ENCODE measurements around the gene DCTN3.

The DCTN3 gene

GRCh38 chr9:34620061-34620994 is at the start of gene DCTN3:
Gene DCTN3 (minus strand): TSS chr9:34620495. CDS start chr9:34620464, 31 bp downstream.
- peak; percentile 92 for DNase-seq (ENCODE audit: low read depth)

- DNase-seq (ENCODE audit: low read depth), result peak; percentile 93
These were observed 45.3 kb upstream of the DCTN3 start for GRCh38 chr9:34665381-34666250.

- DNase-seq (ENCODE audit: low read depth), result no peak
These were observed 44.7 kb upstream of the DCTN3 start for GRCh38 chr9:34665067-34665380.

GRCh38 chr9:34664281-34665066 is 44.2 kb upstream of the DCTN3 start:
- peak; percentile 76 for DNase-seq (ENCODE audit: low read depth)

- DNase-seq (ENCODE audit: low read depth), result no peak
These were observed 43.0 kb upstream of the DCTN3 start for GRCh38 chr9:34663303-34663605.

- no peak for DNase-seq (ENCODE audit: low read depth)
These were observed 42.4 kb upstream of the DCTN3 start, which contains the start of gene CCL27 for GRCh38 chr9:34662526-34663302. Gene CCL27 (minus strand): TSS chr9:34662657. CDS start chr9:34662633, 24 bp downstream.

GRCh38 chr9:34659592-34660253 is 39.4 kb upstream of the DCTN3 start:
- no peak for DNase-seq (ENCODE audit: low read depth)

GRCh38 chr9:34658461-34658860 is 38.2 kb upstream of the DCTN3 start:
- no peak for DNase-seq (ENCODE audit: low read depth)

GRCh38 chr9:34656992-34657391 is 36.7 kb upstream of the DCTN3 start:
- no peak for DNase-seq (ENCODE audit: low read depth)

GRCh38 chr9:34655394-34655793 is 35.1 kb upstream of the DCTN3 start:
- DNase-seq (ENCODE audit: low read depth), result no peak

GRCh38 chr9:34654323-34655051 is 34.2 kb upstream of the DCTN3 start:
- DNase-seq (ENCODE audit: low read depth), result peak; percentile 96

GRCh38 chr9:34653151-34654072 is 33.1 kb upstream of the DCTN3 start:
- DNase-seq (ENCODE audit: low read depth), result no peak

- DNase-seq (ENCODE audit: low read depth), result no peak
These were observed 32.3 kb upstream of the DCTN3 start for GRCh38 chr9:34652602-34653000.

GRCh38 chr9:34651876-34652601 is 31.7 kb upstream of the DCTN3 start, which contains the start of gene IL11RA:
Gene IL11RA (plus strand): TSS chr9:34652185. CDS start chr9:34655218, 3,033 bp downstream.
- peak; percentile 80 for DNase-seq (ENCODE audit: low read depth)

GRCh38 chr9:34651321-34651720 is 31.0 kb upstream of the DCTN3 start:
- DNase-seq (ENCODE audit: low read depth), result no peak

GRCh38 chr9:34650816-34651215 is 30.5 kb upstream of the DCTN3 start:
- DNase-seq (ENCODE audit: low read depth), result no peak

- no peak for DNase-seq (ENCODE audit: low read depth)
These were observed 28.4 kb upstream of the DCTN3 start for GRCh38 chr9:34648673-34649072.

GRCh38 chr9:34647651-34648050 is 27.4 kb upstream of the DCTN3 start:
- DNase-seq (ENCODE audit: low read depth), result no peak

Measured in fibroblast of the conjunctiva (primary cell).